Measurements from ENCODE around the gene PCDH9.

DNA sequence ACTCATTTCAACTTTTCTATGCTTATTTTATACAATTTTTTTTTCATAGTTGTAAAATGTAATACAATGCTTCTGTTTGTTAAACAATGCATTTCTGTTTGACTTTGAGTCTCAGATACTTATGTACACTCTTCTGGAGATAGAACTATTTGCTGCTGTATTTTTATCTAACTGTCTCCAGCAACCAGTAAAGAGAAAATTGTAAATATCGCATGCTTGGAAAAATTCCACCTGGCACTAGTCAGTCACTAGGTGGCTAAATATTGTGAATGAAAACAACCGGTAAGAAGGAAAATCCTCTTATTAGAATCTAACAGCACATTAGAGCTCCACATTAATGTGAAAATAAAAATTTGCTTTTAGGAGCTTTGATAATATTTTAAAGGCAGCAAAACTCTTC lies 876.5 kb downstream of the PCDH9 start:
- TF ChIP-seq, protein P1, sequence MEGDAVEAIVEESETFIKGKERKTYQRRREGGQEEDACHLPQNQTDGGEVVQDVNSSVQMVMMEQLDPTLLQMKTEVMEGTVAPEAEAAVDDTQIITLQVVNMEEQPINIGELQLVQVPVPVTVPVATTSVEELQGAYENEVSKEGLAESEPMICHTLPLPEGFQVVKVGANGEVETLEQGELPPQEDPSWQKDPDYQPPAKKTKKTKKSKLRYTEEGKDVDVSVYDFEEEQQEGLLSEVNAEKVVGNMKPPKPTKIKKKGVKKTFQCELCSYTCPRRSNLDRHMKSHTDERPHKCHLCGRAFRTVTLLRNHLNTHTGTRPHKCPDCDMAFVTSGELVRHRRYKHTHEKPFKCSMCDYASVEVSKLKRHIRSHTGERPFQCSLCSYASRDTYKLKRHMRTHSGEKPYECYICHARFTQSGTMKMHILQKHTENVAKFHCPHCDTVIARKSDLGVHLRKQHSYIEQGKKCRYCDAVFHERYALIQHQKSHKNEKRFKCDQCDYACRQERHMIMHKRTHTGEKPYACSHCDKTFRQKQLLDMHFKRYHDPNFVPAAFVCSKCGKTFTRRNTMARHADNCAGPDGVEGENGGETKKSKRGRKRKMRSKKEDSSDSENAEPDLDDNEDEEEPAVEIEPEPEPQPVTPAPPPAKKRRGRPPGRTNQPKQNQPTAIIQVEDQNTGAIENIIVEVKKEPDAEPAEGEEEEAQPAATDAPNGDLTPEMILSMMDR (IDR thresholded peaks at IDR 0.05; ENCODE audit: low read length) = no peak
- TF ChIP-seq EZH2 (IDR thresholded peaks at IDR 0.05; ENCODE audit: borderline replicate concordance, low read length) = no peak

All from OCI-LY1 (cell line).